ENCODE results near the gene MAML2. TPM values are rescaled to one million over a fixed set of nuclear protein-coding genes. Genes with fewer than 3 reads are reported as not detected.

Gene MAML2
- total RNA-seq, 4 donors from 2014 or later = 19.0 to 36.4 (median 31.4) TPM

GRCh38 chr11:96010683-96011082 is 332.3 kb downstream of the MAML2 start:
- Histone ChIP-seq H3K9me3 (no peaks in the 10 kb centered on the region), H3K36me3 (no peaks in the 10 kb centered on the region), H3K4me1 (peaks cover 13 to 14% of the 10 kb centered on the region in 2 donors), H3K27ac (no peak overlapping the region), H3K4me3 (replicated peaks in 1 of 3) (no peak overlapping the region), H3K27me3 (no peaks in the 10 kb centered on the region)
- intact Hi-C loops (cut with DNase I) = no loop called here
- TF ChIP-seq CTCF (IDR thresholded peaks at IDR 0.05) (no peak), POLR2A (IDR thresholded peaks at IDR 0.05) (no peak)
- no peak for DNase-seq

- Histone ChIP-seq H3K9me3 (no peaks in the 10 kb centered on the region), H3K36me3 (no peaks in the 10 kb centered on the region), H3K4me1 (peaks cover 12 to 13% of the 10 kb centered on the region in 2 donors), H3K4me3 (replicated peaks in 1 of 3) (no peak overlapping the region), H3K27me3 (no peaks in the 10 kb centered on the region), H3K27ac (no peak overlapping the region)
- TF ChIP-seq CTCF (IDR thresholded peaks at IDR 0.05) (no peak), POLR2A (IDR thresholded peaks at IDR 0.05) (no peak)
- intact Hi-C loops (cut with DNase I) = no loop called here
- WGBS, 2 donors = 77 to 88% methylated on average over 3 of the region's 3 CpGs
- DNase-seq = no peak
Observed at GRCh38 chr11:96008161-96008720, 334.8 kb downstream of the MAML2 start.

DNA sequence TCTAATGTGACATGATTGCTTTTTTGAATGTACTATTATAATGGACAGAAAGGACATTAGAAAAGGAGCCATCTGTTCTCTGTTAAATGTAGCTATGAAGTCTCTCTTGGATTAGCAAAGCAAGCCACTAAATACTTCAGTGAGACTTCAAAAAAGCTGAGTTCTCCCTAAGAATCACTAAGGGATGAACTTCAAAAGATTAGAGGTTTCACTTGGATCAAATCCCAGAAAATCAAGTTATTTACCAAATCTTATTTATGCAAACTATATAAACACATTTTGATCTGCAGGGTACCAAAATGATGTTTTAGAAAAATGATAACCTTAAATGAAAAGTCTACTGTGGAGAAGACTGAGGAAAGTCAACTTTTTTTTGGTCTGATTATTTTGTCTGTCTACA is 337.0 kb downstream of the MAML2 start:
- Histone ChIP-seq H3K9me3 (no peaks in the 10 kb centered on the region), H3K4me3 (replicated peaks in 1 of 3) (no peak overlapping the region), H3K36me3 (no peaks in the 10 kb centered on the region), H3K27me3 (no peaks in the 10 kb centered on the region), H3K27ac (no peak overlapping the region), H3K4me1 (peaks cover 8 to 9% of the 10 kb centered on the region in 2 donors)
- TF ChIP-seq CTCF (IDR thresholded peaks at IDR 0.05) (no peak), POLR2A (IDR thresholded peaks at IDR 0.05) (no peak)
- no peak for DNase-seq
- intact Hi-C loops (cut with DNase I) = no loop called here

DNA sequence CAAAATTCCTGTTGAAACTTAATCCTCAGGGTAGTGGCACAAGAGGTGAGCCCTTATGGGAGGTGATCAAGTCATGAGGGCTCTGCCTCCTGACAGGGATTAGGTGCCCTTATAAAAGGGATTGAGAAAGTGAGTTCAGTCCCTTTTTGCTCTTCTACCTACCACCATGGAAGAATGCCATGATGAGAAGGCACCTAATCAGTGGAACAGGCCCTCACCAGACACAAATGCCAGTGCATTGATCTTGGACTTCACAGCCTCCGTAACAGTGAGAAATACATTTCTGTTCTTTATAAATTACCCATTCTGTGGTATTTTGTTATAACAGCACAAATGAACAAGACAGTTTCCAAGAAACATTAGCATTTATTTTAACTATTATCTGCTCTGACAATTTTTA is 338.1 kb downstream of the MAML2 start:
- Histone ChIP-seq H3K4me1 (peaks cover 20% of the 10 kb centered on the region in 2 donors), H3K27me3 (no peaks in the 10 kb centered on the region), H3K9me3 (no peaks in the 10 kb centered on the region), H3K36me3 (no peaks in the 10 kb centered on the region), H3K27ac (no peak overlapping the region), H3K4me3 (replicated peaks in 1 of 3) (no peak overlapping the region)
- 92 to 100% methylated on average over 1 of the region's 1 CpG for WGBS, 2 donors
- TF ChIP-seq CTCF (IDR thresholded peaks at IDR 0.05) (no peak), POLR2A (IDR thresholded peaks at IDR 0.05) (no peak)
- intact Hi-C loops (cut with DNase I) = no loop called here
- DNase-seq = no peak

- DNase-seq = no peak
- 97 to 100% methylated on average over 1 of the region's 1 CpG for WGBS, 2 donors
- no peaks in the 10 kb centered on the region for H3K36me3 ChIP-seq
- H3K27ac ChIP-seq = no peak overlapping the region
- H3K27me3 ChIP-seq = no peaks in the 10 kb centered on the region
- H3K9me3 ChIP-seq = no peaks in the 10 kb centered on the region
- H3K4me1 ChIP-seq = peaks cover 36 to 37% of the 10 kb centered on the region in 2 donors
- H3K4me3 ChIP-seq (replicated peaks in 1 of 3) = no peak overlapping the region
- intact Hi-C loops (cut with DNase I) = no loop called here
- TF ChIP-seq CTCF (IDR thresholded peaks at IDR 0.05) = no peak
Observed at GRCh38 chr11:96002754-96003290, 340.2 kb downstream of the MAML2 start.
